ENCODE data around the gene ALDH3A1. TPM values are rescaled to one million over a fixed set of nuclear protein-coding genes. Genes with fewer than 3 reads are reported as not detected.

ALDH3A1 gene
- total and polyA plus RNA-seq, 2 of the 4 experiments (the other 2 are of a cell fraction): not detected

DNA sequence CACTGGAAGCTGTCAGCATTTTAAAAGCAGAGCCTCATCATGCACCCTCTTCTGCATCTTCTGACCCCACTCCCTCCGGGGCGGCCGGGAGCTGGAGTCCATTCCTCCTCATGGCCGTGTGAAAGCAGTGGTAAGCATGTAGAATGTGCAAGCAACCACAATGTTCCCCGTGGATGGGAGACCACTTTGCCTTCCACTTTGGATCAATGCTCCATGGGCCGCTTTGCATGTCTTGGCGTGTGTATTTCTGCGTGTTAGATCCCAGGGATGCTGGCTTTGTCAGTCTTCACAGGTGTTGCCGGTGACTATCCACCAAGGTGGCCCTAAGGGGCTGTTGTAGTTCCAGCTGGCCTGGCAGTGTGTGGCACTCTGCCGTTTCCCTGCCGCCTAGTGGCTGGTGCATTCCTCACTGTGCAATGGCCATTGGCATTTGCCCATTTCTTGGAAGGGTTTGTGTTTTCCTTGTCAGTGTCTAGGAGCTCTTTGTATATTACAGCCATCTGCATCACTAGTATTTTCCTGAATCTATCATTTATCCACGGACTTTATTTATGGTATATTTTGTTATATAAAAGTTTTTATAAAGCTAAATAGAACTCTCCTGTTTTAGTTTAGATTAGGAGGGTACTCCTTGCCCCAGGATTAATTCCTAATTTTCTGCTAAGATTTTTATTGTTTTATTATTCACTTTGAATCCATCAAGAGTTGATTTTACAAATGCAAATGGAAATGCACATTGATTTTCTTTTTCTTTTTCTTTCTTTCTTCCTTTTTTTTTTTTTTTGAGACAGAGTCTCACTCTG is 5.8 kb upstream of the ALDH3A1 start:
- no peak for DNase-seq
- dilution Hi-C loops (cut with HindIII; ENCODE audit: low sequenced_read_pairs, unreplicated experiment): no loop called here
- H2BK5ac ChIP-seq (ENCODE audit: low read depth, low read length, poor library complexity, severe bottlenecking): peak overlapping the region; percentile 3
- ChIA-PET POLR2A (ENCODE audit: unreplicated experiment) (no interaction called here), CTCF (interaction anchor here (0.7 to 2.6 kb wide), 4 partner anchors 9 to 391 kb away, joined by 3 to 11 read pairs (median 4); partner anchors contain the start of gene B9D1)
- peak overlapping the region; percentile 37; the same call in 1 of the 2 replicates for H2AK5ac ChIP-seq (ENCODE audit: low read depth, low read length)
- no peak overlapping the region for H3K14ac ChIP-seq (replicated peaks; ENCODE audit: low read depth, low read length)
- H2AFZ ChIP-seq (replicated peaks; ENCODE audit: low read length, poor library complexity): peak overlapping the region; percentile 26
- H3K9ac ChIP-seq (ENCODE audit: low read depth, low read length): no peak overlapping the region
- H2BK20ac ChIP-seq (ENCODE audit: low read depth, low read length): peak overlapping the region; percentile 34
- H2AK9ac ChIP-seq (replicated peaks; ENCODE audit: low read depth, low read length, poor library complexity): peak overlapping the region; percentile 66
- peaks cover 4% of the 10 kb centered on the region for H3K4me1 ChIP-seq (ENCODE audit: control insufficient read depth, insufficient read depth, low read length)
- no peak overlapping the region for H3K23ac ChIP-seq (ENCODE audit: low read depth, low read length)
- 0 out of 4 replicates have a peak overlapping the region, but pooled peaks of 1 of the 2 experiments have one; percentile 5 for H4K8ac ChIP-seq (ENCODE audit: low read depth in 2 of 2, low read length in 2 of 2)
- TF ChIP-seq MAZ (IDR thresholded peaks at IDR 0.05; ENCODE audit: borderline replicate concordance, low read depth, low read length): no peak
- TF ChIP-seq POLR2A (IDR thresholded peaks at IDR 0.05; ENCODE audit: low read depth, low read length): no peak
- H4K20me1 ChIP-seq (ENCODE audit: insufficient read depth, low read length): no peaks in the 10 kb centered on the region; the same call in 1 of the 2 replicates
- BruUV-seq (replicated peaks): no TSS peak
- H3K4me2 ChIP-seq (ENCODE audit: low read depth, low read length): no peak overlapping the region
- H3K4me3 ChIP-seq (ENCODE audit: insufficient read depth, low read depth, low read length): no peak overlapping the region
- no peak overlapping the region for H3K27ac ChIP-seq (ENCODE audit: insufficient read depth, low read length)
- H4K91ac ChIP-seq (ENCODE audit: insufficient read depth, low read depth, low read length): no peak overlapping the region
- H3K18ac ChIP-seq (ENCODE audit: low read depth, low read length): no peak overlapping the region
- in situ Hi-C loops (cut with MboI; ENCODE audit: low sequenced_read_pairs): no loop called here
- 0 out of 2 replicates have a peak overlapping the region, but pooled peaks have one; percentile 32 for H3K4ac ChIP-seq (ENCODE audit: low read depth, low read length)
- 0 out of 2 replicates have a peak, but pooled peaks cover 4% of the 10 kb centered on the region for H3K9me1 ChIP-seq (ENCODE audit: insufficient read depth, low read length)
- WGBS, 2 experiments (ENCODE audit: extremely low coverage in 2 of 2, insufficient read length in 1 of 2): 68% methylated on average over 6 of the region's 12 CpGs; no CpG with 5 or more reads in 1 of the 2 experiments
- no peak overlapping the region for H2BK15ac ChIP-seq (ENCODE audit: low read depth, low read length)
- peaks cover 36% of the 10 kb centered on the region for H3K27me3 ChIP-seq (ENCODE audit: control insufficient read depth, insufficient read depth, low read length)
- intact Hi-C loops (cut with micrococcal nuclease): no loop called here
- H3K9me3 ChIP-seq (ENCODE audit: control insufficient read depth, insufficient read depth, low read length): no peaks in the 10 kb centered on the region
- H3K79me1 ChIP-seq (ENCODE audit: low read depth in 1 of 2, low read length in 2 of 2): no peaks in the 10 kb centered on the region
- ATAC-seq (ENCODE audit: low read depth): no peak
- H4K5ac ChIP-seq (ENCODE audit: low read depth, low read length): no peak overlapping the region
- 0 out of 2 replicates have a peak overlapping the region, but pooled peaks have one; percentile 44 for H2BK120ac ChIP-seq (ENCODE audit: low read depth, low read length)
- 0 out of 2 replicates have a peak overlapping the region, but pooled peaks have one; percentile 11 for H3K56ac ChIP-seq (ENCODE audit: extremely low read depth, insufficient read depth, low read length)
- H3K36me3 ChIP-seq (ENCODE audit: control insufficient read depth, insufficient read depth, low read length): no peaks in the 10 kb centered on the region
